ENCODE measurements around the gene PPARG. TPM values are rescaled to one million over a fixed set of nuclear protein-coding genes. Genes with fewer than 3 reads are reported as not detected.

The PPARG gene
- total RNA-seq, 1 donor from 2014 or later, result 80.7 TPM

- ATAC-seq, result no peak
- no peaks in the 10 kb centered on the region for H3K36me3 ChIP-seq
- H3K4me1 ChIP-seq, result peaks cover 16% of the 10 kb centered on the region
- no peak for DNase-seq
- TF ChIP-seq CTCF (IDR thresholded peaks at IDR 0.05), result no peak
- no peak overlapping the region for H3K27ac ChIP-seq
- no peaks in the 10 kb centered on the region for H3K27me3 ChIP-seq
- no peaks in the 10 kb centered on the region for H3K9me3 ChIP-seq
- intact Hi-C loops (cut with DNase I), result no loop called here
- H3K4me3 ChIP-seq, result no peak overlapping the region
Observed at GRCh38 chr3:12420393-12420792, 131.5 kb downstream of the PPARG start.

- no peak for DNase-seq
- H3K4me1 ChIP-seq, result peaks cover 16% of the 10 kb centered on the region
- H3K36me3 ChIP-seq, result no peaks in the 10 kb centered on the region
- intact Hi-C loops (cut with DNase I), result no loop called here
- TF ChIP-seq CTCF (IDR thresholded peaks at IDR 0.05), result no peak
- H3K27ac ChIP-seq, result no peak overlapping the region
- H3K27me3 ChIP-seq, result no peaks in the 10 kb centered on the region
- no peak overlapping the region for H3K4me3 ChIP-seq
- ATAC-seq, result no peak
- no peaks in the 10 kb centered on the region for H3K9me3 ChIP-seq
Observed at GRCh38 chr3:12421132-12421531, 132.3 kb downstream of the PPARG start.

GRCh38 chr3:12423131-12423530 is 134.3 kb downstream of the PPARG start:
- DNase-seq (no peak), ATAC-seq (no peak)
- intact Hi-C loops (cut with DNase I), result no loop called here
- no peaks in the 10 kb centered on the region for H3K27me3 ChIP-seq
- no peaks in the 10 kb centered on the region for H3K9me3 ChIP-seq
- H3K4me3 ChIP-seq, result no peak overlapping the region
- no peak for TF ChIP-seq CTCF (IDR thresholded peaks at IDR 0.05)
- no peak overlapping the region for H3K27ac ChIP-seq
- no peaks in the 10 kb centered on the region for H3K36me3 ChIP-seq
- peaks cover 16% of the 10 kb centered on the region for H3K4me1 ChIP-seq

- Histone ChIP-seq H3K4me3 (no peak overlapping the region), H3K36me3 (no peaks in the 10 kb centered on the region), H3K9me3 (no peaks in the 10 kb centered on the region), H3K27me3 (no peaks in the 10 kb centered on the region), H3K27ac (no peak overlapping the region), H3K4me1 (peaks cover 16% of the 10 kb centered on the region)
- no peak for DNase-seq
- ATAC-seq, result no peak
- intact Hi-C loops (cut with DNase I), result no loop called here
- no peak for TF ChIP-seq CTCF (IDR thresholded peaks at IDR 0.05)
Observed at GRCh38 chr3:12423918-12424630, 135.2 kb downstream of the PPARG start.

- Histone ChIP-seq H3K36me3 (no peaks in the 10 kb centered on the region), H3K4me3 (no peak overlapping the region), H3K4me1 (peaks cover 16% of the 10 kb centered on the region), H3K27ac (no peak overlapping the region), H3K27me3 (no peaks in the 10 kb centered on the region), H3K9me3 (no peaks in the 10 kb centered on the region)
- TF ChIP-seq CTCF (IDR thresholded peaks at IDR 0.05), result no peak
- DNase-seq, result no peak
- no peak for ATAC-seq
- intact Hi-C loops (cut with DNase I), result no loop called here
Observed at GRCh38 chr3:12424635-12425319, 135.9 kb downstream of the PPARG start.

Measured in upper lobe of right lung (tissue), 1 donor.